Measurements from ENCODE around the gene CLOCK.

Gene CLOCK

GRCh38 chr4:55397520-55398321 is 149.0 kb downstream of the CLOCK start:
- peak overlapping the region; percentile 5 for H3K27ac ChIP-seq (ENCODE audit: low read depth, low read length)
- no peaks in the 10 kb centered on the region for H3K27me3 ChIP-seq (ENCODE audit: control insufficient read depth, insufficient read depth, low read length)
- H3K4me1 ChIP-seq (ENCODE audit: control insufficient read depth, insufficient read depth, low read length) = peaks cover 17% of the 10 kb centered on the region
- 0 out of 2 replicates have a peak overlapping the region, but pooled peaks have one; percentile 7 for H3K9ac ChIP-seq (ENCODE audit: low read depth, low read length)
- H3K9me3 ChIP-seq (ENCODE audit: control insufficient read depth, insufficient read depth, low read length) = no peaks in the 10 kb centered on the region
- H3K36me3 ChIP-seq (ENCODE audit: control insufficient read depth, insufficient read depth, low read length) = peaks cover 32% of the 10 kb centered on the region
- H3K4me3 ChIP-seq (ENCODE audit: low read depth, low read length) = peak overlapping the region; percentile 98

- Histone ChIP-seq H3K4me1 (ENCODE audit: control insufficient read depth, insufficient read depth, low read length) (peaks cover 17% of the 10 kb centered on the region), H3K9me3 (ENCODE audit: control insufficient read depth, insufficient read depth, low read length) (no peaks in the 10 kb centered on the region), H3K36me3 (ENCODE audit: control insufficient read depth, insufficient read depth, low read length) (peaks cover 32% of the 10 kb centered on the region), H3K4me3 (ENCODE audit: low read depth, low read length) (peak overlapping the region; percentile 98), H3K9ac (ENCODE audit: low read depth, low read length) (peak overlapping the region; percentile 94), H3K27ac (ENCODE audit: low read depth, low read length) (peak overlapping the region; percentile 5), H3K27me3 (ENCODE audit: control insufficient read depth, insufficient read depth, low read length) (no peaks in the 10 kb centered on the region)
Observed at GRCh38 chr4:55397126-55397436, 149.6 kb downstream of the CLOCK start.

- no peaks in the 10 kb centered on the region for H3K9me3 ChIP-seq (ENCODE audit: control insufficient read depth, insufficient read depth, low read length)
- no peaks in the 10 kb centered on the region for H3K27me3 ChIP-seq (ENCODE audit: control insufficient read depth, insufficient read depth, low read length)
- peak overlapping the region; percentile 89 for H3K27ac ChIP-seq (ENCODE audit: low read depth, low read length)
- H3K9ac ChIP-seq (ENCODE audit: low read depth, low read length) = peak overlapping the region; percentile 94
- peaks cover 30% of the 10 kb centered on the region for H3K36me3 ChIP-seq (ENCODE audit: control insufficient read depth, insufficient read depth, low read length)
- H3K4me3 ChIP-seq (ENCODE audit: low read depth, low read length) = peak overlapping the region; percentile 98
- peaks cover 17% of the 10 kb centered on the region for H3K4me1 ChIP-seq (ENCODE audit: control insufficient read depth, insufficient read depth, low read length)
Observed at GRCh38 chr4:55396308-55397125, 150.2 kb downstream of the CLOCK start.

- peak within 1 kb of the TSS; percentile 94 for H3K9ac ChIP-seq (ENCODE audit: low read depth, low read length)
- no peaks in the 10 kb centered on the region for H3K9me3 ChIP-seq (ENCODE audit: control insufficient read depth, insufficient read depth, low read length)
- H3K27me3 ChIP-seq (ENCODE audit: control insufficient read depth, insufficient read depth, low read length) = no peaks in the 10 kb centered on the region
- peaks cover 17% of the 10 kb centered on the region for H3K4me1 ChIP-seq (ENCODE audit: control insufficient read depth, insufficient read depth, low read length)
- H3K36me3 ChIP-seq (ENCODE audit: control insufficient read depth, insufficient read depth, low read length) = peaks cover 22% of the 10 kb centered on the region
- peak within 1 kb of the TSS; percentile 98 for H3K4me3 ChIP-seq (ENCODE audit: low read depth, low read length)
- peak within 1 kb of the TSS; percentile 89 for H3K27ac ChIP-seq (ENCODE audit: low read depth, low read length)
Observed at GRCh38 chr4:55395529-55396307, 151.0 kb downstream of the CLOCK start, which contains the start of gene TMEM165. TMEM165 (plus strand) TSS chr4:55395957; CDS start chr4:55396190, 233 bp downstream.

DNA sequence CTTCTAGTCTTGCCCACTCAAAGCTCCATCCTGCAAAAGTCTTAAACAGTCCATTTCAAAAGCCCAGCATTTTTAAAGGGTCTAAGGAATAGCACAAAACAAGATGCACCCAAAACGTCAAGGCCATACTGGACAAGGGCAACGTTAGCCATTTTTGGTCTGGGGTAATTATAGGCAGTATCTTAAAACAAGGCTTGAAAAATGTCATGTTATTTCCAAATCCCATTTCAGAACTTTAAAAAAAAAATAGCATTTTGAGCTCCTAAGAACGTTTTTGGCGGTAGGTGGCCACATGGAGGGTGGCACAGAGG is 151.5 kb downstream of the CLOCK start:
- H3K4me1 ChIP-seq (ENCODE audit: control insufficient read depth, insufficient read depth, low read length) = peaks cover 17% of the 10 kb centered on the region
- H3K27me3 ChIP-seq (ENCODE audit: control insufficient read depth, insufficient read depth, low read length) = no peaks in the 10 kb centered on the region
- H3K9ac ChIP-seq (ENCODE audit: low read depth, low read length) = peak overlapping the region; percentile 94
- peak overlapping the region; percentile 70 for H3K27ac ChIP-seq (ENCODE audit: low read depth, low read length)
- peaks cover 19% of the 10 kb centered on the region for H3K36me3 ChIP-seq (ENCODE audit: control insufficient read depth, insufficient read depth, low read length)
- peak overlapping the region; percentile 98 for H3K4me3 ChIP-seq (ENCODE audit: low read depth, low read length)
- no peaks in the 10 kb centered on the region for H3K9me3 ChIP-seq (ENCODE audit: control insufficient read depth, insufficient read depth, low read length)

- Histone ChIP-seq H3K36me3 (ENCODE audit: control insufficient read depth, insufficient read depth, low read length) (peaks cover 8% of the 10 kb centered on the region), H3K4me1 (ENCODE audit: control insufficient read depth, insufficient read depth, low read length) (peaks cover 13% of the 10 kb centered on the region), H3K9ac (ENCODE audit: low read depth, low read length) (no peak overlapping the region), H3K27ac (ENCODE audit: low read depth, low read length) (no peak overlapping the region), H3K9me3 (ENCODE audit: control insufficient read depth, insufficient read depth, low read length) (no peaks in the 10 kb centered on the region), H3K27me3 (ENCODE audit: control insufficient read depth, insufficient read depth, low read length) (no peaks in the 10 kb centered on the region), H3K4me3 (ENCODE audit: low read depth, low read length) (no peak overlapping the region)
Observed at GRCh38 chr4:55393461-55394320, 153.0 kb downstream of the CLOCK start.

DNA sequence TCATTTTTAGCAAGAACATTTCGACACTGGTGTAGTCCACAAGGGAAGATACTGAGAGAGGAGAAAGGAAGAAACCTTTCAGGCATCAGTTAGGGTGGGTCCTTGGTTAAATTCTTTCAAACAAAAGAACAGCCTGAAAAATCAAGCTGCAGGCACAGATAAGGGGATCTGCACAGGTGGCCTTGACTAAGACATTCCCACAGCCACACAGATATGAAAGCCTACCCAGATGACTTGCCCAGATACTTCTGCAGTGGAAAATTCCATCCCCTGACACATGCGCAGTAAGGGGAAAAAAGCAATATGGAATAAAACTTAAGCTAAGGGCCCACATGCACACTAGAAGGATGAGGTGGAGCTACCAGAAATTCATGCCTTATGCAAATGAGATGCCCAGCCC is 159.9 kb downstream of the CLOCK start:
- H3K27ac ChIP-seq (ENCODE audit: low read depth, low read length) = no peak overlapping the region
- no peak overlapping the region for H3K9ac ChIP-seq (ENCODE audit: low read depth, low read length)
- H3K27me3 ChIP-seq (ENCODE audit: control insufficient read depth, insufficient read depth, low read length) = no peaks in the 10 kb centered on the region
- H3K4me1 ChIP-seq (ENCODE audit: control insufficient read depth, insufficient read depth, low read length) = peaks cover 3% of the 10 kb centered on the region
- H3K4me3 ChIP-seq (ENCODE audit: low read depth, low read length) = no peak overlapping the region
- no peaks in the 10 kb centered on the region for H3K9me3 ChIP-seq (ENCODE audit: control insufficient read depth, insufficient read depth, low read length)
- H3K36me3 ChIP-seq (ENCODE audit: control insufficient read depth, insufficient read depth, low read length) = no peaks in the 10 kb centered on the region

- no peak overlapping the region for H3K4me3 ChIP-seq (ENCODE audit: low read depth, low read length)
- H3K4me1 ChIP-seq (ENCODE audit: control insufficient read depth, insufficient read depth, low read length) = peaks cover 3% of the 10 kb centered on the region
- no peaks in the 10 kb centered on the region for H3K9me3 ChIP-seq (ENCODE audit: control insufficient read depth, insufficient read depth, low read length)
- H3K36me3 ChIP-seq (ENCODE audit: control insufficient read depth, insufficient read depth, low read length) = no peaks in the 10 kb centered on the region
- H3K27me3 ChIP-seq (ENCODE audit: control insufficient read depth, insufficient read depth, low read length) = no peaks in the 10 kb centered on the region
- no peak overlapping the region for H3K27ac ChIP-seq (ENCODE audit: low read depth, low read length)
- H3K9ac ChIP-seq (ENCODE audit: low read depth, low read length) = no peak overlapping the region
Observed at GRCh38 chr4:55386073-55386472, 160.6 kb downstream of the CLOCK start.

DNA sequence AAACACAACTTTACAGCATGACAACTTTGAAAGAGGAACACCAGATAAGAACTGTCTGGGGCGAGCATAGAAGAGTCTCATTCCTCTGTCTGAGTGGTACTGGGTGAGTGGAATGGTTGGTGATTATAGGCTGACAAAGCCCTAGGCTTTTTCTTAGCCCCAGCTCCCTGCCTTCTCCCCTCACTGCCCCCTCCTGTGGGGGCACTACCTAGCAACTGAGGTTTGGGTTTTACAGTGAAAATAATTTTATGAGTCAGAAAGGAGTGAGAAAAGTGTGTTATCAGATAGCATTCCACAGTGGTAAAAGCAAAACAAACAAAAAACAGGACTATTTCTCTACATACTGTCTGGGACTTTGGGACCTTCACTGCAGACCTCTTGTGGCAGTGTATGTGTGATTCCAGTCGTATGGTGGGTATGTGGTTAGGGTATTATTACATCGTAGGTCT is 161.5 kb downstream of the CLOCK start:
- Histone ChIP-seq H3K9ac (ENCODE audit: low read depth, low read length) (no peak overlapping the region), H3K4me1 (ENCODE audit: control insufficient read depth, insufficient read depth, low read length) (peaks cover 3% of the 10 kb centered on the region), H3K9me3 (ENCODE audit: control insufficient read depth, insufficient read depth, low read length) (no peaks in the 10 kb centered on the region), H3K36me3 (ENCODE audit: control insufficient read depth, insufficient read depth, low read length) (no peaks in the 10 kb centered on the region), H3K4me3 (ENCODE audit: low read depth, low read length) (no peak overlapping the region), H3K27me3 (ENCODE audit: control insufficient read depth, insufficient read depth, low read length) (no peaks in the 10 kb centered on the region), H3K27ac (ENCODE audit: low read depth, low read length) (no peak overlapping the region)

- Histone ChIP-seq H3K4me3 (ENCODE audit: low read depth, low read length) (no peak overlapping the region), H3K27me3 (ENCODE audit: control insufficient read depth, insufficient read depth, low read length) (no peaks in the 10 kb centered on the region), H3K4me1 (ENCODE audit: control insufficient read depth, insufficient read depth, low read length) (peaks cover 3% of the 10 kb centered on the region), H3K36me3 (ENCODE audit: control insufficient read depth, insufficient read depth, low read length) (no peaks in the 10 kb centered on the region), H3K9ac (ENCODE audit: low read depth, low read length) (no peak overlapping the region), H3K9me3 (ENCODE audit: control insufficient read depth, insufficient read depth, low read length) (no peaks in the 10 kb centered on the region), H3K27ac (ENCODE audit: low read depth, low read length) (no peak overlapping the region)
Observed at GRCh38 chr4:55382488-55383003, 164.2 kb downstream of the CLOCK start.

All from HUES48 (cell line).